K562 (cell line): ENCODE measurements around the gene DRAXIN. TPM values are rescaled to one million over a fixed set of nuclear protein-coding genes. Genes with fewer than 3 reads are reported as not detected.
A peak's percentile ranks its signal among the peaks of the same experiment; 100 is the strongest.

Experiments used
- ARHGAP35 ChIP-seq: fragments of 450-650 bp; IDR thresholded peaks from 2 replicates; pipeline ENCODE4 v1.6.1; 2018; ENCODE audit not compliant: partially characterized antibody
- C11orf30 ChIP-seq: fragments of 450-650 bp; IDR thresholded peaks from 2 replicates; pipeline ENCODE4 v1.6.1; 2016; ENCODE audit warnings: low read depth, mild to moderate bottlenecking
- CHD2 ChIP-seq: IDR thresholded peaks from 2 replicates; pipeline ENCODE4 v1.6.1; 2011; ENCODE audit warnings: low read depth, low read length
- ESRRA ChIP-seq: fragments of 450-650 bp; IDR thresholded peaks from 2 replicates; pipeline ENCODE4 v1.6.1; 2014; ENCODE audit warnings: low read depth, mild to moderate bottlenecking, moderate library complexity, borderline replicate concordance
- GABPB1 ChIP-seq: sonication (generic); formaldehyde crosslinking; IDR thresholded peaks from 2 replicates; pipeline ENCODE4 v1.8.0; 2022; ENCODE audit warnings: mild to moderate bottlenecking, missing genetic modification reagents
- KDM4B ChIP-seq, 2 experiments: fragments of 450-650 bp in 1 of 2; sonication (generic) in 1 of 2; IDR thresholded peaks; 2 replicates each; pipeline ENCODE4 v1.6.1; 2016 to 2017; ENCODE audit warnings: borderline replicate concordance in 2 of 2, antibody characterized with exemption in 1 of 2, low read depth in 1 of 2, mild to moderate bottlenecking in 1 of 2
- RBM14 ChIP-seq: fragments of 200-400 bp; formaldehyde crosslinking; IDR thresholded peaks from 2 replicates; pipeline ENCODE4 v1.6.1; 2018; ENCODE audit warnings: low read depth, mild to moderate bottlenecking, low read length, moderate library complexity, borderline replicate concordance; ENCODE audit not compliant: insufficient read depth
- SP1 ChIP-seq: sonication (generic); formaldehyde crosslinking; IDR thresholded peaks from 2 replicates; pipeline ENCODE4 v1.8.1; 2022; ENCODE audit warnings: mild to moderate bottlenecking, missing genetic modification reagents
- ZNF121 ChIP-seq: sonication (generic); formaldehyde crosslinking; conservative IDR thresholded peaks from 2 replicates; pipeline ENCODE4 v1.8.0; 2022; ENCODE audit warnings: missing genetic modification reagents
- polyA plus RNA-seq, 8 experiments: library from polyadenylated mRNA; depleted of rRNA in 4 of 8; stranded (reverse) in 5 of 8; unstranded in 3 of 8; fragments of >200 nt; fragmentation: Nextera tagmentation in 2 of 8; fragmentation: Illumina TruSeq in 1 of 8; extraction: Ambion mirVana in 2 of 8; extraction: Trizol in 1 of 8; gene quantifications; 2 replicates each; pipeline versions ENCODE4 v1.2.1 to v1.2.3, GENCODE V29; 2011 to 2014; ENCODE audit warnings: inconsistent platforms in 1 of 8, missing spikeins in 1 of 8
- total RNA-seq, 7 experiments: library from RNA; depleted of rRNA in 6 of 7; stranded (reverse); fragments of >200 nt in 6 of 7; fragmentation: Illumina TruSeq in 2 of 7; extraction: Trizol in 2 of 7; gene quantifications; 2 replicates each; pipeline versions ENCODE4 v1.2.1 to v1.2.3, GENCODE V29; 2011 to 2021; ENCODE audit warnings: low replicate concordance in 1 of 7
- TF ChIP-seq, protein P1 (sequence below): fragments of 450-650 bp; IDR thresholded peaks from 2 replicates; pipeline ENCODE4 v1.6.1; 2016; ENCODE audit warnings: mild to moderate bottlenecking, moderate library complexity
- TF ChIP-seq, protein P2 (sequence below): fragments of 450-650 bp; conservative IDR thresholded peaks from 2 replicates; pipeline ENCODE4 v1.6.1; 2016; ENCODE audit warnings: missing genetic modification characterization, low read depth, mild to moderate bottlenecking, missing compliant biosample characterization, moderate library complexity
- TF ChIP-seq, protein P3 (sequence below): fragments of 450-650 bp; IDR thresholded peaks from 2 replicates; pipeline ENCODE4 v1.6.1; 2016

DRAXIN gene
- total and polyA plus RNA-seq, 9 of the 15 experiments (the other 6 are each of a cell fraction or from before 2014, with no cell fraction given) = 0.01 to 0.04 (median 0.01) TPM; not detected in 6

DNA sequence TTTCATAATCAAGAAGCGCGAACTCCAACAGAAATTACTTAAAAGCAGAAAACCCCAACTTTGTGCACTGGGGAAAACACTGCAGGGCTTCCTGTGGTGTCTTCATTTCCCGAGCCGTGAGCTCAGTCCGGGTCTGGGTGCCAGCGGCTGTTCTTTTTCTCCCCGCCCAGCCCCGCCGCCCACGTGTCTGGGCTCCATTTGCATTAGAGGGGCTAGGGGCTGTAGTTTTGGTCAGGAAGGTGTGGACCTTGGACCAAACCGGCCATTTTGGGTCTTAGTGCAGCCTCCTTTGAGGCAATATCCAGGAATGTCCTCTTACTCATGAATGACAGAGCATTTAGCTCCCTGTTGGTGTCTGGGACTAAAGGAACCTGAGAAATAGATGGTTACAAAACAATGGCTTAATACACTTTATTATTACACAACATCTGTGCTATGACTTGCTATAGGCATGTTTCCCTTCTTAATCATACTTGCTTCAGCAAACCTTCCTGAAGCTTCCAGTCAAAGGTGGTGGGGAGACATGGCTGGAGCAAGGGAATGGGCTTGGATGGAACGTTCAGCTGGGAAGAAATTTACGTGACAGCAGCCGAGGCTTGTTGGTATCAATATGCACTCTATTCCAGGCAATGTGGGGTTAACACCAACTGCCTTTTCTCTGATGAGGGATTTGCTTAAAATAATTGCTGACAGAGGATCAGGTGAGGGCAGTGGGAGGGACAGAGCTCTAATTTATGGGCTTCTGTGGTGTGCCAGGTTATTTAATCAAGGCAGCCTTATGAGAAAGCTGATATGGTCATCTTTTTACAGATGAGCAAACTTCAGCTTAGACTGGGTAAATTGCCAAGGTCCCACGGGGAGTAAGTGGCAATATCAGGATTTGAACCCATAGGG, 45.5 kb downstream of the DRAXIN start (continued):
- no peak for TF ChIP-seq GABPB1
- TF ChIP-seq CHD2 = no peak
- TF ChIP-seq RBM14 = no peak
- TF ChIP-seq, protein P1, sequence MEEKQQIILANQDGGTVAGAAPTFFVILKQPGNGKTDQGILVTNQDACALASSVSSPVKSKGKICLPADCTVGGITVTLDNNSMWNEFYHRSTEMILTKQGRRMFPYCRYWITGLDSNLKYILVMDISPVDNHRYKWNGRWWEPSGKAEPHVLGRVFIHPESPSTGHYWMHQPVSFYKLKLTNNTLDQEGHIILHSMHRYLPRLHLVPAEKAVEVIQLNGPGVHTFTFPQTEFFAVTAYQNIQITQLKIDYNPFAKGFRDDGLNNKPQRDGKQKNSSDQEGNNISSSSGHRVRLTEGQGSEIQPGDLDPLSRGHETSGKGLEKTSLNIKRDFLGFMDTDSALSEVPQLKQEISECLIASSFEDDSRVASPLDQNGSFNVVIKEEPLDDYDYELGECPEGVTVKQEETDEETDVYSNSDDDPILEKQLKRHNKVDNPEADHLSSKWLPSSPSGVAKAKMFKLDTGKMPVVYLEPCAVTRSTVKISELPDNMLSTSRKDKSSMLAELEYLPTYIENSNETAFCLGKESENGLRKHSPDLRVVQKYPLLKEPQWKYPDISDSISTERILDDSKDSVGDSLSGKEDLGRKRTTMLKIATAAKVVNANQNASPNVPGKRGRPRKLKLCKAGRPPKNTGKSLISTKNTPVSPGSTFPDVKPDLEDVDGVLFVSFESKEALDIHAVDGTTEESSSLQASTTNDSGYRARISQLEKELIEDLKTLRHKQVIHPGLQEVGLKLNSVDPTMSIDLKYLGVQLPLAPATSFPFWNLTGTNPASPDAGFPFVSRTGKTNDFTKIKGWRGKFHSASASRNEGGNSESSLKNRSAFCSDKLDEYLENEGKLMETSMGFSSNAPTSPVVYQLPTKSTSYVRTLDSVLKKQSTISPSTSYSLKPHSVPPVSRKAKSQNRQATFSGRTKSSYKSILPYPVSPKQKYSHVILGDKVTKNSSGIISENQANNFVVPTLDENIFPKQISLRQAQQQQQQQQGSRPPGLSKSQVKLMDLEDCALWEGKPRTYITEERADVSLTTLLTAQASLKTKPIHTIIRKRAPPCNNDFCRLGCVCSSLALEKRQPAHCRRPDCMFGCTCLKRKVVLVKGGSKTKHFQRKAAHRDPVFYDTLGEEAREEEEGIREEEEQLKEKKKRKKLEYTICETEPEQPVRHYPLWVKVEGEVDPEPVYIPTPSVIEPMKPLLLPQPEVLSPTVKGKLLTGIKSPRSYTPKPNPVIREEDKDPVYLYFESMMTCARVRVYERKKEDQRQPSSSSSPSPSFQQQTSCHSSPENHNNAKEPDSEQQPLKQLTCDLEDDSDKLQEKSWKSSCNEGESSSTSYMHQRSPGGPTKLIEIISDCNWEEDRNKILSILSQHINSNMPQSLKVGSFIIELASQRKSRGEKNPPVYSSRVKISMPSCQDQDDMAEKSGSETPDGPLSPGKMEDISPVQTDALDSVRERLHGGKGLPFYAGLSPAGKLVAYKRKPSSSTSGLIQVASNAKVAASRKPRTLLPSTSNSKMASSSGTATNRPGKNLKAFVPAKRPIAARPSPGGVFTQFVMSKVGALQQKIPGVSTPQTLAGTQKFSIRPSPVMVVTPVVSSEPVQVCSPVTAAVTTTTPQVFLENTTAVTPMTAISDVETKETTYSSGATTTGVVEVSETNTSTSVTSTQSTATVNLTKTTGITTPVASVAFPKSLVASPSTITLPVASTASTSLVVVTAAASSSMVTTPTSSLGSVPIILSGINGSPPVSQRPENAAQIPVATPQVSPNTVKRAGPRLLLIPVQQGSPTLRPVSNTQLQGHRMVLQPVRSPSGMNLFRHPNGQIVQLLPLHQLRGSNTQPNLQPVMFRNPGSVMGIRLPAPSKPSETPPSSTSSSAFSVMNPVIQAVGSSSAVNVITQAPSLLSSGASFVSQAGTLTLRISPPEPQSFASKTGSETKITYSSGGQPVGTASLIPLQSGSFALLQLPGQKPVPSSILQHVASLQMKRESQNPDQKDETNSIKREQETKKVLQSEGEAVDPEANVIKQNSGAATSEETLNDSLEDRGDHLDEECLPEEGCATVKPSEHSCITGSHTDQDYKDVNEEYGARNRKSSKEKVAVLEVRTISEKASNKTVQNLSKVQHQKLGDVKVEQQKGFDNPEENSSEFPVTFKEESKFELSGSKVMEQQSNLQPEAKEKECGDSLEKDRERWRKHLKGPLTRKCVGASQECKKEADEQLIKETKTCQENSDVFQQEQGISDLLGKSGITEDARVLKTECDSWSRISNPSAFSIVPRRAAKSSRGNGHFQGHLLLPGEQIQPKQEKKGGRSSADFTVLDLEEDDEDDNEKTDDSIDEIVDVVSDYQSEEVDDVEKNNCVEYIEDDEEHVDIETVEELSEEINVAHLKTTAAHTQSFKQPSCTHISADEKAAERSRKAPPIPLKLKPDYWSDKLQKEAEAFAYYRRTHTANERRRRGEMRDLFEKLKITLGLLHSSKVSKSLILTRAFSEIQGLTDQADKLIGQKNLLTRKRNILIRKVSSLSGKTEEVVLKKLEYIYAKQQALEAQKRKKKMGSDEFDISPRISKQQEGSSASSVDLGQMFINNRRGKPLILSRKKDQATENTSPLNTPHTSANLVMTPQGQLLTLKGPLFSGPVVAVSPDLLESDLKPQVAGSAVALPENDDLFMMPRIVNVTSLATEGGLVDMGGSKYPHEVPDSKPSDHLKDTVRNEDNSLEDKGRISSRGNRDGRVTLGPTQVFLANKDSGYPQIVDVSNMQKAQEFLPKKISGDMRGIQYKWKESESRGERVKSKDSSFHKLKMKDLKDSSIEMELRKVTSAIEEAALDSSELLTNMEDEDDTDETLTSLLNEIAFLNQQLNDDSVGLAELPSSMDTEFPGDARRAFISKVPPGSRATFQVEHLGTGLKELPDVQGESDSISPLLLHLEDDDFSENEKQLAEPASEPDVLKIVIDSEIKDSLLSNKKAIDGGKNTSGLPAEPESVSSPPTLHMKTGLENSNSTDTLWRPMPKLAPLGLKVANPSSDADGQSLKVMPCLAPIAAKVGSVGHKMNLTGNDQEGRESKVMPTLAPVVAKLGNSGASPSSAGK = peak; percentile 40; the same call in 1 of the 2 replicates
- no peak; the same call in 1 of the 2 replicates for TF ChIP-seq SP1 (CRISPR knock-in tag)
- no peak for TF ChIP-seq ESRRA
- peak; percentile 39; the same call in 1 of the 2 replicates for TF ChIP-seq C11orf30
- no peak for TF ChIP-seq ARHGAP35
- TF ChIP-seq, protein P2, sequence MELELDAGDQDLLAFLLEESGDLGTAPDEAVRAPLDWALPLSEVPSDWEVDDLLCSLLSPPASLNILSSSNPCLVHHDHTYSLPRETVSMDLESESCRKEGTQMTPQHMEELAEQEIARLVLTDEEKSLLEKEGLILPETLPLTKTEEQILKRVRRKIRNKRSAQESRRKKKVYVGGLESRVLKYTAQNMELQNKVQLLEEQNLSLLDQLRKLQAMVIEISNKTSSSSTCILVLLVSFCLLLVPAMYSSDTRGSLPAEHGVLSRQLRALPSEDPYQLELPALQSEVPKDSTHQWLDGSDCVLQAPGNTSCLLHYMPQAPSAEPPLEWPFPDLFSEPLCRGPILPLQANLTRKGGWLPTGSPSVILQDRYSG (tag) = 0 out of 2 replicates have a peak, but pooled peaks have one; percentile 22
- no peak for TF ChIP-seq ZNF121 (CRISPR knock-in tag)
- TF ChIP-seq, protein P3, sequence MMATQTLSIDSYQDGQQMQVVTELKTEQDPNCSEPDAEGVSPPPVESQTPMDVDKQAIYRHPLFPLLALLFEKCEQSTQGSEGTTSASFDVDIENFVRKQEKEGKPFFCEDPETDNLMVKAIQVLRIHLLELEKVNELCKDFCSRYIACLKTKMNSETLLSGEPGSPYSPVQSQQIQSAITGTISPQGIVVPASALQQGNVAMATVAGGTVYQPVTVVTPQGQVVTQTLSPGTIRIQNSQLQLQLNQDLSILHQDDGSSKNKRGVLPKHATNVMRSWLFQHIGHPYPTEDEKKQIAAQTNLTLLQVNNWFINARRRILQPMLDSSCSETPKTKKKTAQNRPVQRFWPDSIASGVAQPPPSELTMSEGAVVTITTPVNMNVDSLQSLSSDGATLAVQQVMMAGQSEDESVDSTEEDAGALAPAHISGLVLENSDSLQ = peak; percentile 92
- TF ChIP-seq KDM4B (IDR thresholded peaks at IDR 0.05; ENCODE audit: borderline replicate concordance in 2 of 2, low read depth in 1 of 2) = no peak
